Testis (tissue), 2 donors: ENCODE data around the gene GCFC2.

Source experiments
- CTCF ChIP-seq, 3 experiments: fragments of 450-650 bp in 2 of 3; fragments of 200-600 bp in 1 of 3; sonication (generic) in 1 of 3; IDR thresholded peaks; one replicate each; pipeline ENCODE4 v1.5.1; 2016 to 2019; ENCODE audit warnings: antibody characterized with exemption in 3 of 3, mild to moderate bottlenecking in 2 of 3, moderate library complexity in 1 of 3
- POLR2A ChIP-seq: fragments of 450-650 bp; IDR thresholded peaks from one replicate; pipeline ENCODE4 v1.6.1; 2017; ENCODE audit warnings: antibody characterized with exemption, mild to moderate bottlenecking, moderate library complexity

- TF ChIP-seq POLR2A (no peak), CTCF (IDR thresholded peaks at IDR 0.05) (no peak)
Measured at GRCh38 chr2:75705921-75706320, 4.8 kb downstream of the GCFC2 start.
